HepG2 (cell line): ENCODE measurements around the gene SLC9C2. TPM values are rescaled to one million over a fixed set of nuclear protein-coding genes. Genes with fewer than 3 reads are reported as not detected.

Experiments used
- ATAC-seq: fragments of 200-7000 bp; cut with Tn5 transposase; 3 replicates; pipeline ENCODE4 v1.9.1; 2020; ENCODE audit warnings: mild to moderate bottlenecking, moderate library complexity
- BruUV-seq: library from RNA; stranded (reverse); fragments of 400-500 nt; replicated peaks from 2 replicates; lab custom pipeline; 2021; lab: Mats Ljungman, UMichigan
- CTCF ChIA-PET: fragments of 300-600 bp; formaldehyde crosslinking; extraction: SDS; loops from one replicate; lab custom pipeline; 2021; ENCODE audit warnings: low total read pairs, inconsistent platforms, low intra/inter-chr PET ratio; lab: Yijun Ruan, JAX
- POLR2A ChIA-PET: fragments of 350-600 bp; sonication (Branson Sonifier 250); formaldehyde crosslinking; loops from one replicate; lab custom pipeline; 2020; ENCODE audit warnings: antibody characterized with exemption, inconsistent platforms; lab: Yijun Ruan, JAX
- DNase-seq: peaks from one replicate; pipeline ENCODE4 v3.0.0-alpha.2; 2015; ENCODE audit warnings: low spot score
- FAIRE-seq: peaks from 3 replicates; lab custom pipeline; 2011; peaks lifted over from hg19 to GRCh38; lab: Jason Lieb, UNC
- H2AFZ ChIP-seq: one replicate; pipeline ENCODE4 v1.6.1; 2011; ENCODE audit warnings: low read length, inconsistent platforms
- H3K27ac ChIP-seq: fragments of 300-600 bp; 3 replicates; pipeline ENCODE4 v1.8.0; 2011; ENCODE audit warnings: mixed run types, mild to moderate bottlenecking, mixed read lengths, low read length, inconsistent platforms; ENCODE audit not compliant: insufficient read depth; ENCODE audit errors: extremely low read length
- H3K27me3 ChIP-seq, 2 experiments: fragments of 200-600 bp in 1 of 2; 2 replicates in 1 of 2; 3 replicates in 1 of 2; pipeline versions ENCODE4 v1.6.0 to v1.8.0; 2011; ENCODE audit warnings: low read length in 2 of 2, mild to moderate bottlenecking in 2 of 2, moderate library complexity in 2 of 2, inconsistent platforms in 1 of 2; ENCODE audit not compliant: insufficient read depth in 2 of 2, control insufficient read depth in 1 of 2
- H3K36me3 ChIP-seq, 2 experiments: fragments of 200-600 bp in 1 of 2; replicated peaks in 1 of 2; 2 replicates in 1 of 2; 3 replicates in 1 of 2; pipeline versions ENCODE4 v1.5.1 to v1.8.0; 2011; ENCODE audit warnings: low read length in 2 of 2, inconsistent platforms in 1 of 2; ENCODE audit not compliant: insufficient read depth in 2 of 2, control insufficient read depth in 1 of 2
- H3K4me1 ChIP-seq: 2 replicates; pipeline ENCODE4 v1.5.1; 2012; ENCODE audit warnings: low read length, inconsistent platforms; ENCODE audit not compliant: insufficient read depth
- H3K4me2 ChIP-seq: 2 replicates; pipeline ENCODE4 v1.6.0; 2011; ENCODE audit warnings: low read depth, low read length, inconsistent platforms
- H3K4me3 ChIP-seq, 3 experiments: fragments of 200-600 bp in 1 of 3; sonication (generic), shearing (Covaris generic) in 1 of 3; replicated peaks in 1 of 3; 2 replicates each; pipeline ENCODE4 v1.5.1; 2011 to 2016; ENCODE audit warnings: low read length in 3 of 3, inconsistent platforms in 2 of 3, low read depth in 2 of 3, mild to moderate bottlenecking in 2 of 3, control low read depth in 1 of 3, mixed read lengths in 1 of 3; ENCODE audit not compliant: insufficient read depth in 1 of 3
- H3K79me2 ChIP-seq: one replicate; pipeline ENCODE4 v1.6.1; 2011; ENCODE audit warnings: low read length, inconsistent platforms; ENCODE audit not compliant: insufficient read depth
- H3K9ac ChIP-seq: 2 replicates; pipeline ENCODE4 v1.6.0; 2011; ENCODE audit warnings: mild to moderate bottlenecking, low read depth, low read length, inconsistent platforms; ENCODE audit not compliant: insufficient read depth
- H3K9me3 ChIP-seq: 2 replicates; pipeline ENCODE4 v1.5.1; 2012; ENCODE audit warnings: mild to moderate bottlenecking, low read length
- H4K20me1 ChIP-seq: 2 replicates; pipeline ENCODE4 v1.6.0; 2011; ENCODE audit warnings: inconsistent platforms, mild to moderate bottlenecking, low read length, moderate library complexity; ENCODE audit not compliant: insufficient read depth
- ATF7-NPFF ChIP-seq: sonication (generic); formaldehyde crosslinking; IDR thresholded peaks from 2 replicates; pipeline ENCODE4 v1.8.1; 2023; ENCODE audit warnings: mild to moderate bottlenecking, low read depth, missing genetic modification reagents, moderate library complexity
- FIP1L1 ChIP-seq: fragments of 200-400 bp; formaldehyde crosslinking; IDR thresholded peaks from 2 replicates; pipeline ENCODE4 v1.6.1; 2018; ENCODE audit warnings: low read depth, mild to moderate bottlenecking, low read length, moderate library complexity, borderline replicate concordance; ENCODE audit not compliant: insufficient read depth
- FOSL1 ChIP-seq: sonication (generic); formaldehyde crosslinking; IDR thresholded peaks from 2 replicates; pipeline ENCODE4 v1.9.0; 2021; ENCODE audit warnings: missing genetic modification reagents, borderline replicate concordance
- FOXA3 ChIP-seq: IDR thresholded peaks from 2 replicates; pipeline ENCODE4 v1.6.1; 2016; ENCODE audit warnings: missing genetic modification reagents, missing compliant biosample characterization
- HNRNPH1 ChIP-seq: fragments of 200-400 bp; formaldehyde crosslinking; optimal IDR thresholded peaks from 2 replicates; pipeline ENCODE3; 2017; ENCODE audit warnings: mild to moderate bottlenecking, low read depth, low read length
- HNRNPLL ChIP-seq: fragments of 200-400 bp; formaldehyde crosslinking; IDR thresholded peaks from 2 replicates; pipeline ENCODE4 v1.6.1; 2017; ENCODE audit warnings: mild to moderate bottlenecking, low read depth, low read length; ENCODE audit not compliant: poor library complexity, severe bottlenecking
- KDM1A ChIP-seq: IDR thresholded peaks from 2 replicates; pipeline ENCODE4 v1.6.1; 2016; ENCODE audit warnings: missing compliant biosample characterization
- KDM5A ChIP-seq: fragments of 200-600 bp; sonication (generic); IDR thresholded peaks from 2 replicates; pipeline ENCODE4 v1.7.0; 2018; ENCODE audit warnings: antibody characterized with exemption, mild to moderate bottlenecking, low read length, borderline replicate concordance
- LCORL ChIP-seq, 2 experiments: fragments of 450-650 bp in 1 of 2; sonication (generic) in 1 of 2; formaldehyde crosslinking in 1 of 2; IDR thresholded peaks; 2 replicates each; pipeline versions ENCODE4 v1.5.0 to v1.6.1; 2017 to 2020; ENCODE audit warnings: antibody characterized with exemption in 1 of 2, missing genetic modification reagents in 1 of 2
- NRL ChIP-seq: sonication (generic); formaldehyde crosslinking; IDR thresholded peaks from 2 replicates; pipeline ENCODE4 v1.5.0; 2020; ENCODE audit warnings: missing genetic modification reagents, mild to moderate bottlenecking, moderate library complexity, borderline replicate concordance
- PHF5A ChIP-seq: IDR thresholded peaks from one replicate; pipeline ENCODE4 v1.6.1; 2018; ENCODE audit warnings: low read depth, missing genetic modification reagents; ENCODE audit not compliant: unreplicated experiment
- POLR2G ChIP-seq: fragments of 200-400 bp; formaldehyde crosslinking; IDR thresholded peaks from 2 replicates; pipeline ENCODE4 v1.6.1; 2018; ENCODE audit warnings: mild to moderate bottlenecking, low read depth, low read length, moderate library complexity
- ZC3H13 ChIP-seq: sonication (generic); formaldehyde crosslinking; IDR thresholded peaks from 2 replicates; pipeline ENCODE4 v1.8.1; 2023; ENCODE audit warnings: mild to moderate bottlenecking, missing genetic modification reagents, moderate library complexity
- ZNF510 ChIP-seq: sonication (generic); formaldehyde crosslinking; IDR thresholded peaks from 2 replicates; pipeline ENCODE4 v1.4.0; 2020; ENCODE audit warnings: low read depth, mild to moderate bottlenecking, missing genetic modification reagents
- ZNF7 ChIP-seq: IDR thresholded peaks from 2 replicates; pipeline ENCODE4 v1.6.1; 2016; ENCODE audit warnings: missing biosample characterization, missing genetic modification reagents
- ZNF878 ChIP-seq: sonication (generic); formaldehyde crosslinking; IDR thresholded peaks from 2 replicates; pipeline ENCODE4 v1.8.1; 2023; ENCODE audit warnings: mild to moderate bottlenecking, missing genetic modification reagents, moderate library complexity
- WGBS: methylation state at CpG from one replicate; pipeline ENCODE4 v1.1.6; 2017; ENCODE audit warnings: low lambda C conversion rate; 5-methylcytosine and 5-hydroxymethylcytosine counted together
- in situ Hi-C: cut with HindIII; loops from 2 replicates; pipeline ENCODE4 v1.10.0; 2017; ENCODE audit warnings: low pct_unique_long_range_greater_than_20kb; ENCODE audit not compliant: extremely low pct_ligation_motif_present
- intact Hi-C: fragments of 100-400 bp; cut with micrococcal nuclease; formaldehyde crosslinking; loops from one replicate; pipeline ENCODE4 v1.10.0; 2022; ENCODE audit not compliant: unreplicated experiment
- polyA plus RNA-seq, 8 experiments: library from polyadenylated mRNA; depleted of rRNA in 3 of 8; stranded (reverse) in 7 of 8; unstranded in 1 of 8; fragments of >200 nt; fragmentation: Illumina TruSeq in 4 of 8; extraction: Trizol in 4 of 8; gene quantifications; 2 replicates each; pipeline versions ENCODE4 v1.2.1 to v1.2.3, GENCODE V29; 2011 to 2016; ENCODE audit warnings: low read depth in 4 of 8, missing spikeins in 1 of 8, mixed read lengths in 1 of 8; ENCODE audit not compliant: insufficient read depth in 1 of 8
- total RNA-seq, 5 experiments: library from RNA; depleted of rRNA; stranded (reverse); fragments of >200 nt; fragmentation: Illumina TruSeq; extraction: Trizol; gene quantifications; 2 replicates each; pipeline ENCODE4 v1.2.3, GENCODE V29; 2016; ENCODE audit warnings: low read depth in 1 of 5
- TF ChIP-seq, protein P1 (sequence below): IDR thresholded peaks from 2 replicates; pipeline ENCODE4 v1.6.1; 2012; ENCODE audit warnings: inconsistent platforms
- TF ChIP-seq, protein P2 (sequence below): sonication (generic); formaldehyde crosslinking; IDR thresholded peaks from 2 replicates; pipeline ENCODE4 v1.5.1; 2020; ENCODE audit warnings: missing genetic modification reagents, mild to moderate bottlenecking, borderline replicate concordance

SLC9C2 gene
- total and polyA plus RNA-seq, 2 of the 13 experiments (the other 11 are each of a cell fraction or from before 2014, with no cell fraction given) = 0.03 TPM; not detected in 1

DNA sequence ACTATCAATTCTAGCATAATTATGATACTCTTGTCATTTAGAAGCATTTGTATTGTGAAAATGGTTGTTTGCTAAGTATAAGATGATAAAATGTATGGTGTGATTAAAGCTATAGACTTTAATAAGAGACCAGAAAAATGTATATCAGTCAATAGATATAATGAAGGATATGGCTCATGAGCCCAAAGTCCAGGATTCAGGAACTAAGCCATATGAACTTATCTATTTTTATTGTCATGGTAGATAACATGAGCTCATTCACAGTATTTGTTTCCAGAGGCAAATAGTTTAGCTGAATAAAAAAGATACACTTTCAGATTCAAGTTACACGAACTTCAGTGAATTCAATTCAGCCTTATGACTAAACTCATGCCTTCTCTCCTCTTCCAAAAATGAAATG lies 93.1 kb downstream of the SLC9C2 start (continued):
- TF ChIP-seq, protein P1, sequence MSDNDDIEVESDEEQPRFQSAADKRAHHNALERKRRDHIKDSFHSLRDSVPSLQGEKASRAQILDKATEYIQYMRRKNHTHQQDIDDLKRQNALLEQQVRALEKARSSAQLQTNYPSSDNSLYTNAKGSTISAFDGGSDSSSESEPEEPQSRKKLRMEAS = no peak
- TF ChIP-seq LCORL (IDR thresholded peaks at IDR 0.05) (no peak), LCORL (CRISPR knock-in tag; IDR thresholded peaks at IDR 0.05) (no peak)

DNA sequence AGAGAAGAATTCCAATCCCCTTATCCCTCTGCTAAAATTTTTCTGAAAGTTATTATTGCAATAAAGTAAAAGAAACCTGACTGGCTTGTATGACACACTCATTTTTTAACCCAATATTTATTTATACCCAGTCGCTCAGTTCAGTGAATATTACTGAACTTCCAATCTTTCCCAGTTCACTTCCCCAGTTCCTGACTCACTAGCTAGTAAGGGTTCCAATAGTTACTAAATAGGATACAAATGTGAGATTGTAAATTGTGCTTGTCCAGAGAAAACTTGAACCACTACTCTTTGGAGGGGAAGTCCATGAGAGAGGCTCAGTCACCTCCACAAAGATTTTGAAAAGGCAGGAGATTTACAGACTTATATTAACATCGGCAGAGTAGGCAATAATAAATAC lies 94.3 kb downstream of the SLC9C2 start:
- POLR2A ChIA-PET = no interaction called here
- FAIRE-seq = no peak
- no peak overlapping the region for H3K9ac ChIP-seq

DNA sequence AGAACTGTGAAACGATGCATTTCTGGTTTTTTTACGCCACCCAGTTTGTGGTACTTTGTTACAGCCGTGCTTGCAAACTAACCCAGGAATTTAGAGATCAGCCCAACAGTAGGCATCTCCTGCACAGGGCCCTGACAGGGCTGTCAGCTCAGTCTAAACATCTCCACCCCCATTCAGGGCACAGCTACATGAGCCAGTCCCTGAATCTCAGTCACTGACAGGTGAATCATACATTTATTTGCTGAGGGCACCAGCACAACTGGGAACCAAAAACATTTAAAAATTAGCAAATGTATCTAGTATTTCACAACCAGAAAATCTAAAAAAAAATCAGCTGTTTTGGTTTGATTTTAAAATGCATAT lies 95.0 kb downstream of the SLC9C2 start:
- FAIRE-seq (no peak), DNase-seq (no peak), ATAC-seq (no peak)
- H3K4me3 ChIP-seq = no peak overlapping the region
- no peak overlapping the region for H3K27ac ChIP-seq
- no peak overlapping the region for H3K4me2 ChIP-seq
- ChIA-PET CTCF (no interaction called here), POLR2A (no interaction called here)
- H2AFZ ChIP-seq = no peak overlapping the region
- in situ Hi-C loops = loop anchor here (5.0 kb wide), 1 partner anchor 76 kb away; no protein-coding TSS in a partner anchor
- no peak overlapping the region for H3K9ac ChIP-seq
- H3K36me3 ChIP-seq = no peaks in the 10 kb centered on the region
- TF ChIP-seq, protein P2, sequence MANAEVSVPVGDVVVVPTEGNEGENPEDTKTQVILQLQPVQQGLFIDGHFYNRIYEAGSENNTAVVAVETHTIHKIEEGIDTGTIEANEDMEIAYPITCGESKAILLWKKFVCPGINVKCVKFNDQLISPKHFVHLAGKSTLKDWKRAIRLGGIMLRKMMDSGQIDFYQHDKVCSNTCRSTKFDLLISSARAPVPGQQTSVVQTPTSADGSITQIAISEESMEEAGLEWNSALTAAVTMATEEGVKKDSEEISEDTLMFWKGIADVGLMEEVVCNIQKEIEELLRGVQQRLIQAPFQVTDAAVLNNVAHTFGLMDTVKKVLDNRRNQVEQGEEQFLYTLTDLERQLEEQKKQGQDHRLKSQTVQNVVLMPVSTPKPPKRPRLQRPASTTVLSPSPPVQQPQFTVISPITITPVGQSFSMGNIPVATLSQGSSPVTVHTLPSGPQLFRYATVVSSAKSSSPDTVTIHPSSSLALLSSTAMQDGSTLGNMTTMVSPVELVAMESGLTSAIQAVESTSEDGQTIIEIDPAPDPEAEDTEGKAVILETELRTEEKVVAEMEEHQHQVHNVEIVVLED (CRISPR knock-in tag) = no peak
- TF ChIP-seq ZNF7 (CRISPR knock-in tag) (no peak), KDM5A (no peak), FOSL1 (CRISPR knock-in tag) (no peak), ZC3H13 (no peak), FIP1L1 (no peak), ZNF878 (CRISPR knock-in tag) (no peak), NRL (CRISPR knock-in tag) (no peak), KDM1A (no peak), HNRNPLL (no peak)
- H3K4me1 ChIP-seq = peaks cover 18% of the 10 kb centered on the region
- H3K27me3 ChIP-seq = no peaks in the 10 kb centered on the region
- intact Hi-C loops = loop anchor here (10.0 kb wide), 1 partner anchor 763 kb away; no protein-coding TSS in a partner anchor
- H3K9me3 ChIP-seq = no peaks in the 10 kb centered on the region
- no peaks in the 10 kb centered on the region for H3K79me2 ChIP-seq
- no TSS peak for BruUV-seq
- no peaks in the 10 kb centered on the region for H4K20me1 ChIP-seq
- 4% methylated on average over 3 of the region's 3 CpGs for WGBS

More for the DNA sequence above, 94.3 kb downstream of the SLC9C2 start:
- H3K9me3 ChIP-seq = no peaks in the 10 kb centered on the region
- no peak for ATAC-seq
- no peaks in the 10 kb centered on the region for H3K36me3 ChIP-seq
- 51% methylated on average over 2 of the region's 2 CpGs for WGBS
- no TSS peak for BruUV-seq
- H3K4me3 ChIP-seq = no peak overlapping the region
- CTCF ChIA-PET = no interaction called here
- H2AFZ ChIP-seq = no peak overlapping the region
- no peaks in the 10 kb centered on the region for H4K20me1 ChIP-seq
- intact Hi-C loops = loop anchor here (10.0 kb wide), 1 partner anchor 764 kb away; no protein-coding TSS in a partner anchor
- H3K4me1 ChIP-seq = peaks cover 11% of the 10 kb centered on the region
- no peak overlapping the region for H3K27ac ChIP-seq
- DNase-seq = no peak
- no peak overlapping the region for H3K4me2 ChIP-seq
- H3K27me3 ChIP-seq = no peaks in the 10 kb centered on the region
- in situ Hi-C loops = loop anchor here (5.0 kb wide), 1 partner anchor 76 kb away; no protein-coding TSS in a partner anchor
- TF ChIP-seq ZNF510 = no peak
- no peak for TF ChIP-seq POLR2G
- TF ChIP-seq FOXA3 (CRISPR knock-in tag) = no peak
- no peak for TF ChIP-seq ATF7-NPFF (CRISPR knock-in tag)
- TF ChIP-seq HNRNPH1 = no peak
- no peak for TF ChIP-seq PHF5A (CRISPR knock-in tag)
- no peaks in the 10 kb centered on the region for H3K79me2 ChIP-seq
